ENCODE measurements around the gene PARD3.
"Not testable (repeated sequence)": the region's sequence is repeated elsewhere in the genome, so short reads cannot be mapped to it uniquely, and the experiment has no call there.

PARD3 gene

DNA sequence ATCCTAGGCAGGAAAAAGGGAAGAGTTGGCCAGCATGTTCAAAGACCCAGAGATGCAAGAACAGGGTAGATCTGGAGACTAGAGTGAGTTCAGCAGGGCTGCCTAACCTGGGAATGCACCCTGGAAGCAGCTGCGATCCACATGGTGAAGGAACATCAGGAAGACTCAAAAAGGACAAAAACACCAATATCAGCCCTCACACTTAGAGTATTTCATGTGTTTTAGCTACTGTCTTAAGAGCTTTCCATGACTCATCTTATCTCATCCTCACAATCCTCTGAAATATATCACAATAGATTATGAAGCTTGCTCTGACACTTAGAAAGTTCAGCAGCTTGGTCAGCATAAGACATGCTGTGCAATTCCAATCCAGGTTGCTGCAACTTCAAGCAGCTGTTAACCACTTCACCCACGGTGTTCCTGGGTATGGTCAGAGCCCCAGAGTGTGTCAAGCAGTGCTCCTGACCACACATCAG lies 380.9 kb downstream of the PARD3 start:
- no peak for TF ChIP-seq CTCF (conservative IDR thresholded peaks at IDR 0.05)
- no peak overlapping the region for H3K27ac ChIP-seq

GRCh38 chr10:34433241-34434076 lies 381.6 kb downstream of the PARD3 start:
- H3K27ac ChIP-seq, result no peak overlapping the region
- no peak for TF ChIP-seq CTCF (conservative IDR thresholded peaks at IDR 0.05)

DNA sequence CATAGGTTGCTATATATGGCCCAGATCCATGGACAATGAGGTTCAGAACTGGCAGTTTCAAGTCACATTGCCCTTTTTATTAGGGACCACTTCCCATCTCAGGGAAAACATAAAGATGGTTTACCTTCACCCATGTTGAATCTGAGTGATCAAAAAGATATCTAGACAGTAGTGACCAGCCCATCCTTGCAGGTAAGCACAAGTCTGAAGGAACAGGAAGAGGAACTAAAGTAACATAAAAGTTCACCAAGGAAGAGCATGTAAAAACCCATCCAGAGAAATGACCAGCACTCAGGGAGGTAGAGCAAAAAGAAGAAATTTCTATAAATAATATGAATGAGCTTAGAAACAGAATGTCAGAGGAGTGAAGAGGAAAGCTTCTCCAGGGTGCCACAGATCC lies 382.5 kb downstream of the PARD3 start:
- no peak overlapping the region for H3K27ac ChIP-seq
- no peak for TF ChIP-seq CTCF (conservative IDR thresholded peaks at IDR 0.05)

DNA sequence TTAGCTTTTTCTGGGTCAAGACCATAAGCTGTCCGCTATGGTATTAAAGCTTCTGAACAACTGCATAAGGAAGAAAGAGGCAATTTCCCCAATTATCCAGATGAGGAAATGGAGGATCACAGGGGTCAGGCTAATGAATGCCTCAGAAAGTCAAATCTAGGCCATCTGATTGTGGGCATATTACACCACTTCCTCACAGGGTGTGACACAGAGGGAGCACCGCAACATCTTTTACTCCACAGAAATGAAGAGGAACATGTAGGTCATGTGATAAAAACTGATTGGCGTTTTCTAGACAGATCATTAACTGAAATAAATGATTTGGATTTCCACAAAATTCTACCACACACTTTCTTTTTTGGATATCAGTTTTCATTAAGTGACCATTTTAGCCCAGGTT lies 384.4 kb downstream of the PARD3 start:
- H3K27ac ChIP-seq, result no peak overlapping the region
- no peak for TF ChIP-seq CTCF (conservative IDR thresholded peaks at IDR 0.05)

GRCh38 chr10:34428501-34428900 lies 386.6 kb downstream of the PARD3 start:
- no peak for TF ChIP-seq CTCF (conservative IDR thresholded peaks at IDR 0.05)
- H3K27ac ChIP-seq, result no peak overlapping the region

- no peak overlapping the region for H3K27ac ChIP-seq
- no peak for TF ChIP-seq CTCF (conservative IDR thresholded peaks at IDR 0.05)
Measured at GRCh38 chr10:34427911-34428216, 387.2 kb downstream of the PARD3 start.

GRCh38 chr10:34427158-34427910 lies 387.8 kb downstream of the PARD3 start:
- not testable (repeated sequence) for H3K27ac ChIP-seq

- H3K27ac ChIP-seq, result not testable (repeated sequence)
Measured at GRCh38 chr10:34426538-34427157, 388.4 kb downstream of the PARD3 start.
